Activated T-helper 1 cell treated with Interleukin-2 at 50 U/mL for 16 hours (primary cell): Measurements from ENCODE around the gene ASGR2.

Source experiments
- DNase-seq: peaks from one replicate; pipeline ENCODE4 v3.0.0-alpha.2; 2020; ENCODE audit warnings: low read depth

ASGR2 gene

DNA sequence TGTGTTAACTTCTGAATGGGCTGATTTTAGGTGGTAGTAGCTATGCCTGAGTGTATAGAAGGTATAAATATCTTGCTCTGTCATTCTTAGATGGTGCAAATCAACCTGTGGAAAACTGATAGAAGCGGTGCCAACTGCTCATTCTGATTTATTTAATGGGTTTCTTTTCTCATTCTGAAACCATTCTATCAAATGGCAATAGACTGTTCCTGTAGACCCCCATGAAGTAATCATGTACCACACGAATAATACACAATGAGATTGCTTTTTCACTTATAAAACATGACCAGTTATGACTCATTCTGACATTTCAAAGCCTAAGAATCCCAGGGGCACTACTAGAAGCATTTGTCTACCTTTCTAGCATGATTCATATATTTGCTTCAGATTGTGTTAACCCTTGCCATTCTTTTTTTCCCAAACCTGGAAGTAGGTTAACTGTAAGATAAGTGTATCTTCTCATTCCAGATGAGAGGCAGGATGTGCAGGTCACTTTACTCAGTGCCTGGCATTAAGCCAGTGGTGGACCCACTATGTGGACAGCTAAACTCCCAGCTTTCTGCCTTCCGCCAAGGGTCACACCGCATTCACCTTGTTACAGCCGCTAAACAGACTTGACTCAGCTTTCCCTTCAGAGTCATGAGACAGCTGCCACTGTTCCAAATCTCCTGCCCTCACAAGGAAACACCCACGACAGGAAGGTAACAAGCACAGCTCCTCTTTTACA lies 54.3 kb downstream of the ASGR2 start:
- DNase-seq: no peak

DNA sequence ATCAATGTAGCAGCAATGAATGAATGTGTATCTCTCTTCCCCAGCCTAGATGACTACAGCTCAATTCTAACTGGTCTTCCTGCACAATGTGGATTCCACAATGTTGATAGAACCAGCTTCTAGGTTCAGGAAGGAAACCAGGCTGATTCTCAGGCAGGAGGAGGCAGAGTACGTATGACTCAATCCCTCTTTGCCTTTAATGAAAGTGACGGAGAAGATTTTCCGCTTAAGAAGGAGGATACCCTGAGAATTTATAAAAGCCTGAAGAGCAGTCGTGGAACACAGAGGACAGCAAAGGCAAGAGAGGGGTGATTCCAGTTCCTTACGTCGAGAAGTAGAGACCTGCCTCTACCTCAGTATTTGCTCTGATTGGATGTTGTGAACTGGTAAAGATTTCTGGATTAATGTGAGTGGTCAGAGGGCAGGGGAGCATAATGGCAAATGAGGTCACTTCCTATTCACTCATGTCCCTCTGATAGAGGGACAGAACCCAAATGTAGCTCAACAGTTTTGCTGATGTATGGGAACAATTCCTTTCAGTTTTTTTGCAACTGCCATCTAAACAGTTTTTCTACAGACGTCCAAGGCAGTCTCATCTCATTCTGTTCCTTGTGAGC lies 55.7 kb downstream of the ASGR2 start:
- DNase-seq: no peak

GRCh38 chr17:7056386-7056785 lies 58.2 kb downstream of the ASGR2 start:
- DNase-seq: no peak
